ENCODE results near the gene PRDM16. TPM values are rescaled to one million over a fixed set of nuclear protein-coding genes. Genes with fewer than 3 reads are reported as not detected.
A peak's percentile ranks its signal among the peaks of the same experiment; 100 is the strongest.

PRDM16 gene
- total and polyA plus RNA-seq, 2 of the 13 experiments (the other 11 are each of a cell fraction or from before 2014, with no cell fraction given): 0.15 to 0.81 TPM

- TF ChIP-seq SMYD3 (CRISPR knock-in tag; IDR thresholded peaks at IDR 0.05) (no peak), ZBTB10 (CRISPR knock-in tag; IDR thresholded peaks at IDR 0.05; ENCODE audit: borderline replicate concordance) (no peak), MBNL3 (CRISPR knock-in tag; conservative IDR thresholded peaks at IDR 0.05) (no peak), SAFB2 (CRISPR knock-in tag; IDR thresholded peaks at IDR 0.05; ENCODE audit: borderline replicate concordance, low read depth) (peak; percentile 42; the same call in 1 of the 2 replicates), NCOA1 (CRISPR knock-in tag; IDR thresholded peaks at IDR 0.05) (no peak), GMEB1 (CRISPR knock-in tag; IDR thresholded peaks at IDR 0.05; ENCODE audit: borderline replicate concordance) (no peak), NFIB (CRISPR knock-in tag; IDR thresholded peaks at IDR 0.05; ENCODE audit: borderline replicate concordance) (no peak), SUZ12 (IDR thresholded peaks at IDR 0.05; ENCODE audit: low read depth, low read length) (no peak), TCF12 (IDR thresholded peaks at IDR 0.05) (no peak), TCF12 (CRISPR knock-in tag; IDR thresholded peaks at IDR 0.05) (no peak), PHF20 (CRISPR knock-in tag; IDR thresholded peaks at IDR 0.05) (no peak; the same call in 1 of the 2 replicates), BORCS8-MEF2B (CRISPR knock-in tag; IDR thresholded peaks at IDR 0.05) (0 out of 2 replicates have a peak, but pooled peaks have one; percentile 45), ZNF646 (CRISPR knock-in tag; IDR thresholded peaks at IDR 0.05) (peak; percentile 90)
- TF ChIP-seq, protein P1, sequence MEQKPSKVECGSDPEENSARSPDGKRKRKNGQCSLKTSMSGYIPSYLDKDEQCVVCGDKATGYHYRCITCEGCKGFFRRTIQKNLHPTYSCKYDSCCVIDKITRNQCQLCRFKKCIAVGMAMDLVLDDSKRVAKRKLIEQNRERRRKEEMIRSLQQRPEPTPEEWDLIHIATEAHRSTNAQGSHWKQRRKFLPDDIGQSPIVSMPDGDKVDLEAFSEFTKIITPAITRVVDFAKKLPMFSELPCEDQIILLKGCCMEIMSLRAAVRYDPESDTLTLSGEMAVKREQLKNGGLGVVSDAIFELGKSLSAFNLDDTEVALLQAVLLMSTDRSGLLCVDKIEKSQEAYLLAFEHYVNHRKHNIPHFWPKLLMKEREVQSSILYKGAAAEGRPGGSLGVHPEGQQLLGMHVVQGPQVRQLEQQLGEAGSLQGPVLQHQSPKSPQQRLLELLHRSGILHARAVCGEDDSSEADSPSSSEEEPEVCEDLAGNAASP (CRISPR knock-in tag; IDR thresholded peaks at IDR 0.05; ENCODE audit: borderline replicate concordance): no peak
Measured at GRCh38 chr1:3321559-3322449, 252.8 kb downstream of the PRDM16 start (continued).
